DND-41 (cell line): ENCODE results near the gene PPDPF.

Experiments
- ATAC-seq: fragments of 200-7000 bp; cut with Tn5 transposase; 3 replicates; pipeline ENCODE4 v1.9.1; 2021; ENCODE audit warnings: low read depth; ENCODE audit not compliant: insufficient read depth
- DNase-seq: peaks from one replicate; pipeline ENCODE4 v3.0.0-alpha.2; 2020
- H2AFZ ChIP-seq: 2 replicates; pipeline ENCODE4 v1.6.0; 2012; ENCODE audit warnings: low read depth, low read length
- H3K27ac ChIP-seq: 2 replicates; pipeline ENCODE4 v1.5.1; 2012; ENCODE audit warnings: low read length, inconsistent platforms
- H3K27me3 ChIP-seq: fragments of 200-600 bp; sonication (generic); 2 replicates; pipeline ENCODE4 v1.6.0; 2012; ENCODE audit warnings: low read length, mild to moderate bottlenecking, inconsistent platforms; ENCODE audit not compliant: insufficient read depth, poor library complexity
- H3K36me3 ChIP-seq: 2 replicates; pipeline ENCODE4 v1.5.1; 2012; ENCODE audit warnings: low read length, inconsistent platforms; ENCODE audit not compliant: insufficient read depth
- H3K4me1 ChIP-seq: 2 replicates; pipeline ENCODE4 v1.5.1; 2012; ENCODE audit warnings: mild to moderate bottlenecking, low read length; ENCODE audit not compliant: insufficient read depth
- H3K4me2 ChIP-seq: 2 replicates; pipeline ENCODE4 v1.6.0; 2012; ENCODE audit warnings: mild to moderate bottlenecking, moderate library complexity, low read length, inconsistent platforms; ENCODE audit not compliant: insufficient read depth
- H3K4me3 ChIP-seq, 2 experiments: fragments of 200-600 bp in 1 of 2; shearing (Covaris generic) in 1 of 2; 2 replicates each; pipeline ENCODE4 v1.5.1; 2012 to 2016; ENCODE audit warnings: inconsistent platforms in 2 of 2, low read length in 2 of 2, mild to moderate bottlenecking in 2 of 2, low read depth in 1 of 2, moderate library complexity in 1 of 2
- H3K79me2 ChIP-seq: 2 replicates; pipeline ENCODE4 v1.6.0; 2012; ENCODE audit warnings: low read length, inconsistent platforms; ENCODE audit not compliant: insufficient read depth
- H3K9ac ChIP-seq: 2 replicates; pipeline ENCODE4 v1.6.0; 2012; ENCODE audit warnings: low read depth, mild to moderate bottlenecking, inconsistent platforms, low read length, moderate library complexity
- H3K9me3 ChIP-seq: 2 replicates; pipeline ENCODE4 v1.5.1; 2012; ENCODE audit warnings: low read length, moderate library complexity, mild to moderate bottlenecking, inconsistent platforms; ENCODE audit not compliant: insufficient read depth, severe bottlenecking
- H4K20me1 ChIP-seq: 2 replicates; pipeline ENCODE4 v1.6.0; 2012; ENCODE audit warnings: low read length; ENCODE audit not compliant: insufficient read depth
- CTCF ChIP-seq: IDR thresholded peaks from 2 replicates; pipeline ENCODE4 v1.5.1; 2012; ENCODE audit warnings: borderline replicate concordance, low read length, moderate library complexity, mild to moderate bottlenecking; ENCODE audit not compliant: poor library complexity, severe bottlenecking; ENCODE audit errors: extremely low read depth
- EZH2 ChIP-seq: IDR thresholded peaks from 3 replicates; pipeline ENCODE4 v1.6.1; 2012; ENCODE audit warnings: borderline replicate concordance, low read depth, mild to moderate bottlenecking, moderate library complexity, low read length, inconsistent platforms; ENCODE audit not compliant: severe bottlenecking

Gene PPDPF

GRCh38 chr20:63541371-63541770, 20.8 kb downstream of the PPDPF start:
- H3K9me3 ChIP-seq = no peaks in the 10 kb centered on the region
- H3K4me1 ChIP-seq = peaks cover 21% of the 10 kb centered on the region
- no peak for ATAC-seq

GRCh38 chr20:63542031-63542559, 21.5 kb downstream of the PPDPF start:
- Histone ChIP-seq H3K79me2 (no peaks in the 10 kb centered on the region), H3K36me3 (no peaks in the 10 kb centered on the region), H3K4me1 (peaks cover 18% of the 10 kb centered on the region), H3K9me3 (no peaks in the 10 kb centered on the region), H2AFZ (no peak overlapping the region), H4K20me1 (peaks cover 7% of the 10 kb centered on the region; the same call in 1 of the 2 replicates), H3K9ac (no peak overlapping the region), H3K27ac (no peak overlapping the region), H3K4me3 (no peak overlapping the region), H3K4me2 (no peak overlapping the region), H3K27me3 (no peaks in the 10 kb centered on the region)
- TF ChIP-seq EZH2 (no peak), CTCF (no peak)
- DNase-seq (no peak), ATAC-seq (no peak)

More at GRCh38 chr20:63541371-63541770, 20.8 kb downstream of the PPDPF start:
- H3K9ac ChIP-seq = no peak overlapping the region
- H3K4me2 ChIP-seq = no peak overlapping the region
- no peak for DNase-seq
- H3K36me3 ChIP-seq = no peaks in the 10 kb centered on the region
- no peaks in the 10 kb centered on the region for H3K79me2 ChIP-seq
- H3K27ac ChIP-seq = no peak overlapping the region
- no peaks in the 10 kb centered on the region for H3K27me3 ChIP-seq
- H3K4me3 ChIP-seq = no peak overlapping the region
- TF ChIP-seq EZH2 = no peak
- no peak for TF ChIP-seq CTCF
- peaks cover 7% of the 10 kb centered on the region; the same call in 1 of the 2 replicates for H4K20me1 ChIP-seq
- no peak overlapping the region for H2AFZ ChIP-seq

- TF ChIP-seq CTCF (no peak), EZH2 (no peak)
- no peaks in the 10 kb centered on the region for H3K9me3 ChIP-seq
- no peak for DNase-seq
- H3K79me2 ChIP-seq = no peaks in the 10 kb centered on the region
- no peaks in the 10 kb centered on the region for H3K27me3 ChIP-seq
- peaks cover 7% of the 10 kb centered on the region; the same call in 1 of the 2 replicates for H4K20me1 ChIP-seq
- H3K4me3 ChIP-seq = no peak overlapping the region
- no peak overlapping the region for H3K9ac ChIP-seq
- no peak overlapping the region for H2AFZ ChIP-seq
- no peak for ATAC-seq
- no peak overlapping the region for H3K27ac ChIP-seq
- H3K36me3 ChIP-seq = no peaks in the 10 kb centered on the region
- H3K4me2 ChIP-seq = no peak overlapping the region
- H3K4me1 ChIP-seq = peaks cover 12% of the 10 kb centered on the region
These were observed 22.1 kb downstream of the PPDPF start for GRCh38 chr20:63542696-63543095.
